Measurements from ENCODE around the gene SLCO4A1.

GRCh38 chr20:62694106-62694505 lies 51.8 kb downstream of the SLCO4A1 start:
- no peak for TF ChIP-seq CTCF (IDR thresholded peaks at IDR 0.05)
- no peak for TF ChIP-seq POLR2A (IDR thresholded peaks at IDR 0.05)

All from esophagus squamous epithelium (tissue), 4 donors.